AG04449 (cell line): Measurements from ENCODE around the gene RNF11.

Source experiments
- CTCF ChIA-PET: fragments of 350-600 bp; formaldehyde crosslinking; extraction: SDS; loops from one replicate; lab custom pipeline; 2021; ENCODE audit warnings: antibody characterized with exemption; lab: Yijun Ruan, JAX
- POLR2A ChIA-PET: fragments of 400-600, 350-600 bp; formaldehyde crosslinking; extraction: SDS; loops from one replicate; lab custom pipeline; 2020; ENCODE audit warnings: antibody characterized with exemption, inconsistent platforms; lab: Yijun Ruan, JAX
- DNase-seq: peaks from one replicate; pipeline ENCODE4 v3.0.0-alpha.2; 2010; ENCODE audit warnings: low read depth, low spot score
- H3K4me3 ChIP-seq: 2 replicates; pipeline ENCODE4 v1.5.1; 2011; ENCODE audit warnings: low read depth, mild to moderate bottlenecking, control low read depth, low read length
- TF ChIP-seq, protein P1 (sequence below): IDR thresholded peaks from one replicate; pipeline ENCODE4 v1.5.1; 2011; ENCODE audit warnings: mild to moderate bottlenecking, moderate library complexity, low read length, control low read depth, inconsistent platforms; ENCODE audit not compliant: insufficient read depth; ENCODE audit errors: missing control alignments

The RNF11 gene, protein sequence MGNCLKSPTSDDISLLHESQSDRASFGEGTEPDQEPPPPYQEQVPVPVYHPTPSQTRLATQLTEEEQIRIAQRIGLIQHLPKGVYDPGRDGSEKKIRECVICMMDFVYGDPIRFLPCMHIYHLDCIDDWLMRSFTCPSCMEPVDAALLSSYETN

DNA sequence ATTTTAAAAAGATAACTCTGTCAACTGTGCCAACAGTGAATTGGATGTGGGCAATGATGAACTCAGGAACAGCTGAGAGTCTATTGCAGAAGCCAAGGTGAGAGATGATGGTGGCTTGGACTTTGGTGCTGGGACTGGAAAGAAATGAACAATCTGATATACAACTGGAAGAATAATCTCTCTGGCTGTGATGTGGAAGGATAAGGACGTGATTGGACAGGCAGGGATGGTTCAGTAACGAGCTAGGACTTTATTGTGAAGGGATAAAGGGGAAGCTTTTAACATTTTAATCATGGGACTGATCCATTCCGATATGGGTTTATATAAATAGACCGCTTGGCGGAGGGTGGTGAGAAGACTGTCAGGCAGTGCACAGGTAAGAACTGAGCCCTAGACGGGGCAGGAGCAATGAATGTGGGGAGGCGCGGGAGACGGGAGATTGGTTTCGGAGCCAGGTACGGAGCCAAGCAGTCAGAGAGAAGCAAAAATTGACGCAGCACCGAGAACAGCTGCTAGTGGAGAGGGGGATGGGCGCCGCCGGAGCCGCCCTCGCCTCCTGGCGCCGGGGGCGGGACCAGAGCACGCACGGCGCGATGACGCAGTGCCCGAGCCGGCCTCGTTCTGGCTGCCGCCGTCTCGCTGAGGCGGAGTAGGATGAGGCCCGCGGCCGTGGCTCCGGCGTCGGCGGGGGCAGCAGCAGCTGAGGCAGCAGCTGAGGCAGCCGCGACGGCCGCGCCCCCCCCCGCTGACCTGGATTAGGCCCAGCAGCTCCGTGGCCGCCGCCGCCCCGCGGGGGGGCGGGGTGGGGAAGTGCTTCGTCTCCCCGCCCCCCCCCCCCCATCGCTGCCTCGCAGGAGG lies at the start of gene RNF11:
Gene RNF11 (plus strand): TSS at position 601 of the 858 bp plus-strand sequence. CDS start 484 bp downstream, outside the sequence.
- DNase-seq: peak; percentile 21
- TF ChIP-seq, protein P1, sequence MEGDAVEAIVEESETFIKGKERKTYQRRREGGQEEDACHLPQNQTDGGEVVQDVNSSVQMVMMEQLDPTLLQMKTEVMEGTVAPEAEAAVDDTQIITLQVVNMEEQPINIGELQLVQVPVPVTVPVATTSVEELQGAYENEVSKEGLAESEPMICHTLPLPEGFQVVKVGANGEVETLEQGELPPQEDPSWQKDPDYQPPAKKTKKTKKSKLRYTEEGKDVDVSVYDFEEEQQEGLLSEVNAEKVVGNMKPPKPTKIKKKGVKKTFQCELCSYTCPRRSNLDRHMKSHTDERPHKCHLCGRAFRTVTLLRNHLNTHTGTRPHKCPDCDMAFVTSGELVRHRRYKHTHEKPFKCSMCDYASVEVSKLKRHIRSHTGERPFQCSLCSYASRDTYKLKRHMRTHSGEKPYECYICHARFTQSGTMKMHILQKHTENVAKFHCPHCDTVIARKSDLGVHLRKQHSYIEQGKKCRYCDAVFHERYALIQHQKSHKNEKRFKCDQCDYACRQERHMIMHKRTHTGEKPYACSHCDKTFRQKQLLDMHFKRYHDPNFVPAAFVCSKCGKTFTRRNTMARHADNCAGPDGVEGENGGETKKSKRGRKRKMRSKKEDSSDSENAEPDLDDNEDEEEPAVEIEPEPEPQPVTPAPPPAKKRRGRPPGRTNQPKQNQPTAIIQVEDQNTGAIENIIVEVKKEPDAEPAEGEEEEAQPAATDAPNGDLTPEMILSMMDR: no peak
- H3K4me3 ChIP-seq: peak within 1 kb of the TSS; percentile 96
- ChIA-PET CTCF (interaction anchor here (2.0 to 2.3 kb wide), 2 partner anchors 45 to 61 kb away, joined by 7 to 8 read pairs; no protein-coding TSS in a partner anchor), POLR2A (interaction anchor here (0.6 to 1.2 kb wide), 6 partner anchors 10 to 268 kb away, joined by 3 to 7 read pairs (median 4); no protein-coding TSS in a partner anchor)

DNA sequence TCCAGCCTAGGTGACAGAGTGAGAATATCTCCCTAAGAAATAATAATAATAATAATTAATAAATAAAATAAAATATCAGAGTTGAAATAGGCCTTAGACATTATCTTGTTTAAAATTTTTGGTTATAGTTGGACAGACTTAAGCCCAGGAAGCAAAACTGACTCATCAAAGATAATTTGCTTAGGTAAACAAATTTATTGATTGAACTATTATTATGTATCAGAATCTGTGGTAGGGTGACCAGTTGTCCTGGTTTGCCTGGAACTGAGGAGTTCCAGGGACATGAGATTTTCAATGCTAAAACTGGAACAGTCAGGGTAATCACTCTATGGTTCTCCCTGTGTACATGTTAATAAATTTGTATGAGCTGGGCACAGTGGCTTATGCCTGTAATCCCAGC lies 47.8 kb upstream of the RNF11 start:
- no peak for DNase-seq
- TF ChIP-seq, protein P1: no peak
- POLR2A ChIA-PET: no interaction called here
- no peak overlapping the region for H3K4me3 ChIP-seq
- CTCF ChIA-PET: interaction anchor here (1.0 to 7.6 kb wide), 28 partner anchors 9 to 567 kb away, joined by 3 to 173 read pairs (median 6); no protein-coding TSS in a partner anchor

DNA sequence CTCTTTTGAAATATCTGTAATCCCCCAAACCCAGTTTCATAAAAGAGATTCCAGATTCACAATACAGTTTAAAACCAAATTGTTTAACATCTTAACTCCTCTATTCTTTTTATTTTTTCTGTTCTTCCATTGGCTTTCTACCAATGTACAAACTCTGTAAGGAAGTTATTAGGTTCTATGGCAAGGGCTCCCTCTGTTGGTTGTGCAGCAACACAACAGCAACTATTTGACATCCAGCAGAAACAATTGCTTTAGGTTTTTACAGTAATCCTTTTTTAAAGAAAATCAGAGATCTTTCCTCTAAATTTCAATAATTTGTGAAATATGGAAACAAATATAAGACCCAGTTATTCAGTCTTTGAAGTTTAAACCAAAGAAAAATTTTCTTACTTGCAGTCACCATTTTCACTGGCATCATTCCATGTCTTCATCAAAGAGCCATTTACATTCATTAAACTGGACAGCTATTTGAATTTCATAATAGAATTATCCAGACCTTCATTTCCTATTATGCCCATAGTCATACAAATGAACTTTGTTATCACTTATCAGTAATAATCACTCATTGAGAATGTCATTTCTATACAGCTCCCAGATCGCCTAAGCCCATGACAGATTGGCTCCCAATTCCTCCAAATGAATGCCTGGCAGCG lies 46.5 kb upstream of the RNF11 start:
- ChIA-PET CTCF (interaction anchor here (0.6 to 7.6 kb wide), 72 partner anchors 10 to 568 kb away, joined by 3 to 173 read pairs (median 4); partner anchors contain the start of genes CDKN2C and FAF1), POLR2A (no interaction called here)
- DNase-seq: peak; percentile 37
- TF ChIP-seq, protein P1: peak; percentile 79
- H3K4me3 ChIP-seq: no peak overlapping the region

DNA sequence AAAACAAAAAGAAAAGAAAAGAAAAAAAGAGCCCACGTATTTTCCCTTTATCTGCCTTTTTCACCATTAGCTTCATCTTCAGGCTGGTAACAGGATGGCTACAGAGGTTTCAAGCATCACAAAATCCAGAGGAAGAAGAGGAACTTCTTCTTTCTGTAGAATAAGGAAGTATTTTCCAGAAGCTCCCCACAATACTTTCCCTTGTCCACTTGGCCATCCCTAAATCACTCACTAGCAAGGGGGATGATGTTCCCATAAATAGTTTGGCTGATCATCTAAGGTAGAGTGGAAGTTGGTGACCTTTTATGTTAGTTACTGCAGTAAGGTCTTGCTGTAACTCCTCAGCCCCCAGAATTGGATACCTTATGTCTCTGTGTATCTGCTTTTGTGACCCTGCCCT lies 45.1 kb upstream of the RNF11 start:
- TF ChIP-seq, protein P1: no peak
- ChIA-PET CTCF (interaction anchor here (0.6 to 7.6 kb wide), 40 partner anchors 9 to 604 kb away, joined by 3 to 173 read pairs (median 4); partner anchors contain the start of genes CDKN2C and RNF11), POLR2A (no interaction called here)
- no peak overlapping the region for H3K4me3 ChIP-seq
- DNase-seq: no peak

DNA sequence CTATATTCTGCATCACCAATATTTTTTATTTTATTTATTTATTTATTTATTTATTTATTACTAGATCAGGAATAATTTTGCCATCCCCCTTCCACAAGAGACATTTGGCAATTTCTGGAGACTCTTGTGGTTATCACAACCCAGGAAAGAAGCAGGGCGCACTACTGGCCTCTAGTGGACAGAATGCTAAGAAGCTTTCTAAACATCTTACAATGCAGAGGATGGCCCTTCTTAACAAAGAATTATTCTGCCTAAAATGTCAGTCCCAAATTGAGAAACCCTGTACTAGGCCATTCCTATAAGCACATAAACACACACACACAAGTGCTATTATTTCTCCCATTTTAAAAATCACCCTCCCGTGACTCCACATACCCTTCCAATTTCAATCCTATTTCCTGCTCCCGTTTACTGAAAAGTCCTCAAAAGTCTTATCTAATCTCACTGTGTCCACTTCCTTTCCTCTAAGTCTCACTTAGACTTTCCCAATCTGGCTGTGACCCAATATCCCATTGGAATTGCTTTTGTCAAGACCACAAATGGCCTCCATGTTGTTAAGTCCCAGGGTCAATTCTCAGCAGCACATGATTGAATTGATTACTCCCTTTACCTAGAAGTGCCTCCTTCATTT lies 43.7 kb upstream of the RNF11 start:
- TF ChIP-seq, protein P1: peak; percentile 75
- ChIA-PET POLR2A (no interaction called here), CTCF (interaction anchor here (0.6 to 7.6 kb wide), 33 partner anchors 8 to 489 kb away, joined by 3 to 173 read pairs (median 5); partner anchors contain the start of genes CDKN2C and RNF11)
- peak; percentile 28 for DNase-seq
- no peak overlapping the region for H3K4me3 ChIP-seq
